NCI-H1092 (cell line): Measurements from ENCODE around the gene TRIM64C.
"Not testable (repeated sequence)": the region's sequence is repeated elsewhere in the genome, so short reads cannot be mapped to it uniquely, and the experiment has no call there.

Experiments
- DNase-seq: peaks from one replicate; lab custom pipeline; 2025; lab: John Stamatoyannopoulos, UW

The TRIM64C gene, protein sequence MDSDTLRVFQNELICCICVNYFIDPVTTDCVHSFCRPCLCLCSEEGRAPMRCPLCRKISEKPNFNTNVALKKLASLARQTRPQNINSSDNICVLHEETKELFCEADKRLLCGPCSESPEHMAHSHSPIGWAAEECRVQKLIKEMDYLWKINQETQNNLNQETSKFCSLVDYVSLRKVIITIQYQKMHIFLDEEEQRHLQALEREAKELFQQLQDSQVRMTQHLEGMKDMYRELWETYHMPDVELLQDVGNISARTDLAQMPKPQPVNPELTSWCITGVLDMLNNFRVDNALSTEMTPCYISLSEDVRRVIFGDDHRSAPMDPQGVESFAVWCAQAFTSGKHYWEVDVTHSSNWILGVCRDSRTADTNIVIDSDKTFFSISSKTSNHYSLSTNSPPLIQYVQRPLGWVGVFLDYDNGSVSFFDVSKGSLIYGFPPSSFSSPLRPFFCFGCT

DNA sequence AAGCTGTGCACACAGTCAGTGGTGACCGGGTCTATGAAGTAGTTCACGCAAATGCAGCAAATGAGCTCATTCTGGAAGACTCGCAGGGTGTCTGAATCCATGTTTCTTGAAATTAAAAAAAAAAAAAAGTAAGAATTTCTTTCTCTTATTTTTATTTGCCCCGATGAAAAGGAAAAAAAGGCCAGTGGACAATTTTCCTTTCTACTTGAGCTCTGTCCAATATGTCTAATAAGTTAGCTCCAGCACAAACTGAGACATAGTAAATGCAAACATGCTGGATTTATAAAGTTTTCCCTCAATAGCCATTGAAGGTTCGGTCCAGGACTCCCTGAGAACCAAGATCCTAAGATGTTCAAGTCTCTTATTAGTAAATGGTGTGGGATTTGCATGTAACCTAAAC, at the start of gene TRIM64C:
Gene TRIM64C, minus strand, starts transcription at position 101 of the 400 bp plus-strand sequence. Its CDS starts 0 bp downstream, at position 101.
- DNase-seq, result not testable (repeated sequence)

DNA sequence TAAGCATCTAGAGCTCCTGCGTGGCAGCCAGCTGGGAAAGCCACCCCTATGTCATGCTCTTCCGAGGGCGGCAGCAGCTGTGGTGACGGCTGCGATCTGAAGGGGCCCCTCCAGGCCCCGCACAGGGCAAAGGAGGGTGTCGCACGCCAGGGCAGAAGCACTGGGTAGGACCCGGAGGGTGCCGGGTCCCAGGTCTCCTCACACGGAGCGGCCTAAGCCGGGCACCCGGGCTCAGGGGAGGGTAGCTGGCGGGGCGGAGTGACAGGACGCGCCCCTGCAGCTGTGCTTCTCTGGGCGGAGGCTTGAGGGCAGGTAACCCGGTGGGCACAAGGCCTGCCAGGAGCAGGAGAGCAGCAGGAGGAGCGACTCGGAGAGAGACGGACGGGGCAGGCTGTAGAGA, 43.4 kb upstream of the TRIM64C start:
- not testable (repeated sequence) for DNase-seq

DNA sequence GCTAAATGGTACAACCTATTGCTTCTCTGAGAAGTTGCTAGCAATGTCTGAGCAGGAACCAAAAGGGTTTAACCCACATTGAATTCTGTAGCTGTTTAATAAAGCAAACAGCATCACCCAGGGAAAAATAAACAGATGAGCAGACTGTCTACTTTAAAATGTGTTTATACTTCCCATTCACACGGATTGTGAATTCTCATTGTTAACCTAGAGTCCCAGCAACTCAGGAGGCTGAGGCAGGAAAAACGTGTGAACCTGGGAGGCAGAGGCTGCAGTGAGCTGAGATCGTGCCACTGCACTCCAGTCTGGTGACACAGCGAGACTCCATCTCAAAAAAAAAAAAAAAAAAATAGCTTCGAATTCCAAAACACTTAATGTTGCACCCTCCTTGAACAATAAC, 11.0 kb upstream of the TRIM64C start:
- DNase-seq, result not testable (repeated sequence)

GRCh38 chr11:49049821-49050220, 9.1 kb downstream of the TRIM64C start:
- not testable (repeated sequence) for DNase-seq

DNA sequence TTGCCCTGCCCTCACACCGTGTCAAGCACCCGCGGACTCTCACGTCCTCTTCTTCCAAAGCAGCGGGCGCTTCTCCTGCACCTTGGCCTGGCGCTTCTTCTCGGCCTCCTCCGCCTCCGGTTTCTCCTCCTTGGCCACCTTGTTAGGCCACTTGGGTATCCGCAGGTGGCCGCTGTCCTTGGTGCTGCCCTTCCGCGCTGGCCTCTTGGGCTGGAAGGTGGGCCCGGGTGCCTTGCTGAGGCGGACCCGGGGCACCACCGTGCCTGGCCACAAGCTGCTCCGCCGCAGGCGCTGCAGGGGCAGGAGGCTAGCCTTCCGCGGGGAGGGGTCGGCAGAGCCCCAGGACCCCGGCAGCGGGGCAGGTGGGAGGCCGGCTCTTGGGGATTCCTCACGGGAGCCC, 10.7 kb downstream of the TRIM64C start:
- not testable (repeated sequence) for DNase-seq

DNA sequence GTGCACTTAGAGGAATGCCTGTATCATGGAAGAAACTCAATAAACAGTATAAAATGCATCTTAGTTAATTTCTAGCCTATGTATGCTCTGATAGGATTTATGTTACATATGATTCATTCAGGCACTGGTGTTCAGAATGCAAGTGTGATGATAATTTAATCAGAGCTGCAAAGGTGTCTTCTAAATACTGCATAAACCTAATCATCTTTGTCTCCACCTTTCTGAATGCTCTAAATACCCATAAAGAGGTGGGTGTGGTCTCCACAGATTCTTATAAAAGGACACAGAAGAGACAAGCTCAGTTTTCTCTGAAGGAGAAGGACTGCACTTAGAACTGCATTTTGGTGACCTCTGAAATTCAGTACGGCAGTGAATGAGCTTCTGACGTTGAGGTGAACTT, 30.4 kb downstream of the TRIM64C start, which contains the start of gene TRIM49B:
Gene TRIM49B, plus strand, starts transcription at position 301 of the 400 bp plus-strand sequence. CDS start 2,777 bp downstream, outside the sequence.
- not testable (repeated sequence) for DNase-seq
